Caco-2 (cell line): ENCODE data around the gene NR5A2. TPM values are rescaled to one million over a fixed set of nuclear protein-coding genes. Genes with fewer than 3 reads are reported as not detected.

ENCODE experiments used
- BruUV-seq: library from RNA; stranded (reverse); fragments of 400-500 nt; replicated peaks from 2 replicates; lab custom pipeline; 2021; lab: Mats Ljungman, UMichigan
- CTCF ChIA-PET: fragments of 300-600 bp; sonication (Branson Sonifier 250); formaldehyde crosslinking; loops from one replicate; lab custom pipeline; 2022; ENCODE audit warnings: antibody characterized with exemption; lab: Charles Lee
- POLR2A ChIA-PET: fragments of 300-600 bp; sonication (Branson Sonifier 250); formaldehyde crosslinking; loops from one replicate; lab custom pipeline; 2022; ENCODE audit warnings: antibody characterized with exemption; lab: Charles Lee
- DNase-seq, 2 experiments: peaks; one replicate each; pipeline versions ENCODE4 v3.0.0 to v3.0.0-alpha.2; 2020 to 2022
- H3K27me3 ChIP-seq: replicated peaks from 2 replicates; pipeline ENCODE4 v1.6.0; 2011; ENCODE audit warnings: low read length; ENCODE audit not compliant: control insufficient read depth, insufficient read depth
- H3K36me3 ChIP-seq: 2 replicates; pipeline ENCODE4 v1.5.1; 2011; ENCODE audit warnings: low read length; ENCODE audit not compliant: control insufficient read depth, insufficient read depth
- H3K4me1 ChIP-seq: fragments of 250-450 bp; sonication (Bioruptor Pico); 2 replicates; pipeline ENCODE4 v1.5.1; 2020; ENCODE audit warnings: mild to moderate bottlenecking
- H3K4me3 ChIP-seq: 2 replicates; pipeline ENCODE4 v1.5.1; 2011; ENCODE audit warnings: low read depth, mild to moderate bottlenecking, control low read depth, low read length
- H3K9me3 ChIP-seq: fragments of 250-450 bp; sonication (Bioruptor Pico); 2 replicates; pipeline ENCODE4 v1.5.1; 2020; ENCODE audit warnings: mild to moderate bottlenecking, moderate library complexity
- H3K27ac Mint-ChIP-seq: one replicate; pipeline ENCODE4 v1.8.0; 2022; ENCODE audit warnings: mixed read lengths; ENCODE audit not compliant: unreplicated experiment
- H3K27me3 Mint-ChIP-seq: one replicate; pipeline ENCODE4 v1.8.0; 2022; ENCODE audit warnings: mixed read lengths; ENCODE audit not compliant: insufficient read depth, unreplicated experiment
- H3K36me3 Mint-ChIP-seq: one replicate; pipeline ENCODE4 v1.8.0; 2022; ENCODE audit warnings: mild to moderate bottlenecking, mixed read lengths; ENCODE audit not compliant: insufficient read depth, unreplicated experiment
- H3K4me1 Mint-ChIP-seq: one replicate; pipeline ENCODE4 v1.8.0; 2022; ENCODE audit warnings: low read depth, mixed read lengths; ENCODE audit not compliant: unreplicated experiment
- H3K4me3 Mint-ChIP-seq: one replicate; pipeline ENCODE4 v1.8.0; 2022; ENCODE audit warnings: mild to moderate bottlenecking, moderate library complexity, mixed read lengths; ENCODE audit not compliant: unreplicated experiment
- H3K9me3 Mint-ChIP-seq: one replicate; pipeline ENCODE4 v1.8.0; 2022; ENCODE audit warnings: mixed read lengths; ENCODE audit not compliant: unreplicated experiment
- intact Hi-C: fragments of 100-400 bp; cut with micrococcal nuclease; formaldehyde crosslinking; loops from one replicate; pipeline ENCODE4 v1.10.0; 2022; ENCODE audit not compliant: unreplicated experiment
- total RNA-seq: library from RNA; stranded (reverse); gene quantifications from 2 replicates; pipeline ENCODE4 v1.2.3, GENCODE V29; 2022
- TF ChIP-seq, protein P1 (sequence below), 2 experiments: fragments of 200-600 bp in 1 of 2; IDR thresholded peaks; 1 replicate in 1 of 2; 2 replicates in 1 of 2; pipeline versions ENCODE4 v1.5.1 to v1.8.0; 2011 to 2022; ENCODE audit warnings: antibody characterized with exemption in 1 of 2, control low read depth in 1 of 2, inconsistent platforms in 1 of 2, low read depth in 1 of 2, low read length in 1 of 2, mild to moderate bottlenecking in 1 of 2, moderate library complexity in 1 of 2; ENCODE audit not compliant: insufficient read depth in 1 of 2, severe bottlenecking in 1 of 2, unreplicated experiment in 1 of 2

The NR5A2 gene
- total RNA-seq, 1 experiment from 2014 or later: 6.5 TPM

DNA sequence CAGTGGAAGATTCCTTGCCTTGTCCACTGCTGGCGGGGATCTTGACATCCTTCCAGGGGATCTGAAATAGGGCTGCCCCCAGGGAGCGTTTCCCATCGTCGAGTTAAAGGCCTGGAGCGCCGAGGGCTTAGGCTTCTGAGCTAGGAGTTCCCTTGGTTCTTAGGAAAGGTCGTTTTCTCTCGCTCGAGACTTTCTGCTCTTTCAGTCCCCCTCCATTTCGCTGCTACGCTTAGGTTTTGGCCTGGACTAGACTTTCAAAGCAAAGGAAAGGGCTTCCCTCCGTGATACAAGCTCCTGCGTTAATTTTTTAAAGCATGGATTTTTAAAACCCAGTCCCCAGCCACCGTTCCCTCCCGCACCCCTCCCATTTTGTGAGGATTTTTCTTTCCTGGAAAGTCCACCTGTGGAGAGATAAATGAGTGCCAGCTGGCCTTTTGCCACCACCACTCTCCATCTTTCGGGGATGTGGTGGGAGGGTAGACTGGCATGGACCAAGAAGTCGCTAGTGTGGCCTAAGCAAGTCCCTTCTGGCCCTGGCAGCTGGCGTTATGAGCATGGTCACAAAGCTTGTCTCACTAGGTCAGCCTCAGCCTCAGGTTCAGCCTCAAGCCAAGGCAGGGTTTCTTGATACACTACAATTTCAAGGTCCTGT is 9.2 kb downstream of the NR5A2 start:
- ChIA-PET CTCF (no interaction called here), POLR2A (no interaction called here)
- Mint-ChIP-seq H3K27me3 (no peaks in the 10 kb centered on the region), H3K36me3 (peaks cover 6% of the 10 kb centered on the region), H3K4me3 (no peak overlapping the region), H3K4me1 (peaks cover 13% of the 10 kb centered on the region), H3K27ac (no peak overlapping the region), H3K9me3 (no peaks in the 10 kb centered on the region)
- Histone ChIP-seq H3K36me3 (no peaks in the 10 kb centered on the region), H3K4me1 (0 out of 2 replicates have a peak, but pooled peaks cover 4% of the 10 kb centered on the region), H3K9me3 (no peaks in the 10 kb centered on the region), H3K27me3 (no peaks in the 10 kb centered on the region), H3K4me3 (no peak overlapping the region)
- no TSS peak for BruUV-seq
- DNase-seq: no peak
- intact Hi-C loops: no loop called here
- TF ChIP-seq, protein P1, sequence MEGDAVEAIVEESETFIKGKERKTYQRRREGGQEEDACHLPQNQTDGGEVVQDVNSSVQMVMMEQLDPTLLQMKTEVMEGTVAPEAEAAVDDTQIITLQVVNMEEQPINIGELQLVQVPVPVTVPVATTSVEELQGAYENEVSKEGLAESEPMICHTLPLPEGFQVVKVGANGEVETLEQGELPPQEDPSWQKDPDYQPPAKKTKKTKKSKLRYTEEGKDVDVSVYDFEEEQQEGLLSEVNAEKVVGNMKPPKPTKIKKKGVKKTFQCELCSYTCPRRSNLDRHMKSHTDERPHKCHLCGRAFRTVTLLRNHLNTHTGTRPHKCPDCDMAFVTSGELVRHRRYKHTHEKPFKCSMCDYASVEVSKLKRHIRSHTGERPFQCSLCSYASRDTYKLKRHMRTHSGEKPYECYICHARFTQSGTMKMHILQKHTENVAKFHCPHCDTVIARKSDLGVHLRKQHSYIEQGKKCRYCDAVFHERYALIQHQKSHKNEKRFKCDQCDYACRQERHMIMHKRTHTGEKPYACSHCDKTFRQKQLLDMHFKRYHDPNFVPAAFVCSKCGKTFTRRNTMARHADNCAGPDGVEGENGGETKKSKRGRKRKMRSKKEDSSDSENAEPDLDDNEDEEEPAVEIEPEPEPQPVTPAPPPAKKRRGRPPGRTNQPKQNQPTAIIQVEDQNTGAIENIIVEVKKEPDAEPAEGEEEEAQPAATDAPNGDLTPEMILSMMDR (IDR thresholded peaks at IDR 0.05; ENCODE audit: insufficient read depth in 1 of 2, low read depth in 1 of 2, low read length in 1 of 2, severe bottlenecking in 1 of 2, unreplicated experiment in 1 of 2): no peak

DNA sequence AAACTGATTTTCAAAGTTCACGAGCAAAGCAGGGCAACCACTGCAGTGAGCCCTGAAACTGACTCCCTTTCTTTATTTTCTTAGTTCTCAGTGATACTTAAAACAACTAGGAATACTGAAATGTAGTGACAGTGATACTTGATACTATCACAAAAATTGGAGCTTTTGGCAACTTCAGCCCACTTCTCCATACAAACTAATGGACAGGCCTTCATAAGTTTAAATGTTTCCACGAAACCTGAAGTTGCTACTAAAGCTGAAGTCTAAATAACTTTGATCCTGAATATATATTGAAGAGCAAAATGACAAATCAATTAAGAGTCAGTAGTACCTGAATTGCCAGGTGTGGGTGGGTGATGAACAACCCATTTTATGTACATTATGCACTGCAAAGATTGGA is 10.0 kb downstream of the NR5A2 start:
- Histone ChIP-seq H3K36me3 (no peaks in the 10 kb centered on the region), H3K4me3 (no peak overlapping the region), H3K27me3 (no peaks in the 10 kb centered on the region), H3K4me1 (0 out of 2 replicates have a peak, but pooled peaks cover 4% of the 10 kb centered on the region), H3K9me3 (no peaks in the 10 kb centered on the region)
- Mint-ChIP-seq H3K9me3 (no peaks in the 10 kb centered on the region), H3K4me1 (peaks cover 13% of the 10 kb centered on the region), H3K27me3 (no peaks in the 10 kb centered on the region), H3K36me3 (peaks cover 6% of the 10 kb centered on the region), H3K4me3 (peak overlapping the region; percentile 95), H3K27ac (no peak overlapping the region)
- TF ChIP-seq, protein P1 (IDR thresholded peaks at IDR 0.05; ENCODE audit: insufficient read depth in 1 of 2, low read depth in 1 of 2, low read length in 1 of 2, severe bottlenecking in 1 of 2, unreplicated experiment in 1 of 2): no peak
- intact Hi-C loops: no loop called here
- ChIA-PET CTCF (no interaction called here), POLR2A (no interaction called here)
- no peak for DNase-seq
- BruUV-seq: no TSS peak

DNA sequence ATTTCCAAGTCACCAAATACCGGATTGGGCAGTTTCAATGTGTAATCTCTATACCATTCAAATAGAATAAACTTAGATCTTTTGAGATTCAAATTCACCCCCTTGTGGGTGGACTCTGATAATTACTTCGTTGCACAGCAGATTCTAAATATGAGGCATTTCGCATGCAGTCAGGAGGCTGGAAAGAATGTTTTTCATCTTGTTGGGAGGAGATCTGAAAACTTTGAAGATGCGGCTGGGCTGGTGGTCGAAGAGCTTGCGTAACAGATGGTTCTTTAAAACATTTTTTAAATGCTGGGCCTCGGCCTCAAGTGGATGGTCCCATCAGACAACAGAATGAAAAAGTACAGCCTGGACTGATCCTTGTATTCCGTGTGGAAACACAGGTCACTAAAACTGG is 10.4 kb downstream of the NR5A2 start:
- peak overlapping the region; percentile 95 for H3K4me3 Mint-ChIP-seq
- H3K9me3 ChIP-seq: no peaks in the 10 kb centered on the region
- TF ChIP-seq, protein P1 (IDR thresholded peaks at IDR 0.05; ENCODE audit: insufficient read depth in 1 of 2, low read depth in 1 of 2, low read length in 1 of 2, severe bottlenecking in 1 of 2, unreplicated experiment in 1 of 2): no peak
- no peak overlapping the region for H3K27ac Mint-ChIP-seq
- 0 out of 2 replicates have a peak, but pooled peaks cover 4% of the 10 kb centered on the region for H3K4me1 ChIP-seq
- no peaks in the 10 kb centered on the region for H3K27me3 Mint-ChIP-seq
- H3K36me3 Mint-ChIP-seq: peaks cover 6% of the 10 kb centered on the region
- BruUV-seq: no TSS peak
- no peaks in the 10 kb centered on the region for H3K27me3 ChIP-seq
- H3K9me3 Mint-ChIP-seq: no peaks in the 10 kb centered on the region
- DNase-seq: no peak
- peaks cover 13% of the 10 kb centered on the region for H3K4me1 Mint-ChIP-seq
- no peak overlapping the region for H3K4me3 ChIP-seq
- POLR2A ChIA-PET: no interaction called here
- no peaks in the 10 kb centered on the region for H3K36me3 ChIP-seq
- intact Hi-C loops: no loop called here
- CTCF ChIA-PET: interaction anchor here (0.6 kb wide), 1 partner anchor 238 kb away, joined by 3 read pairs; no protein-coding TSS in a partner anchor
